OCI-LY7 (cell line): Measurements from ENCODE around the gene SLC32A1.

Experiments used
- EZH2phosphoT487 ChIP-seq: fragments of 200-600 bp; sonication (generic); IDR thresholded peaks from 2 replicates; pipeline ENCODE4 v1.6.1; 2018; ENCODE audit warnings: low read depth, borderline replicate concordance, mild to moderate bottlenecking, mixed run types, antibody characterized with exemption, low read length, moderate library complexity, mixed read lengths
- TF ChIP-seq, protein P1 (sequence below): fragments of 200-600 bp; sonication (generic); conservative IDR thresholded peaks from 2 replicates; pipeline ENCODE4 v1.5.1; 2014; ENCODE audit warnings: mild to moderate bottlenecking, antibody characterized with exemption, low read length, moderate library complexity, mixed read lengths

GRCh38 chr20:38692436-38693411 lies 31.6 kb upstream of the SLC32A1 start:
- TF ChIP-seq, protein P1, sequence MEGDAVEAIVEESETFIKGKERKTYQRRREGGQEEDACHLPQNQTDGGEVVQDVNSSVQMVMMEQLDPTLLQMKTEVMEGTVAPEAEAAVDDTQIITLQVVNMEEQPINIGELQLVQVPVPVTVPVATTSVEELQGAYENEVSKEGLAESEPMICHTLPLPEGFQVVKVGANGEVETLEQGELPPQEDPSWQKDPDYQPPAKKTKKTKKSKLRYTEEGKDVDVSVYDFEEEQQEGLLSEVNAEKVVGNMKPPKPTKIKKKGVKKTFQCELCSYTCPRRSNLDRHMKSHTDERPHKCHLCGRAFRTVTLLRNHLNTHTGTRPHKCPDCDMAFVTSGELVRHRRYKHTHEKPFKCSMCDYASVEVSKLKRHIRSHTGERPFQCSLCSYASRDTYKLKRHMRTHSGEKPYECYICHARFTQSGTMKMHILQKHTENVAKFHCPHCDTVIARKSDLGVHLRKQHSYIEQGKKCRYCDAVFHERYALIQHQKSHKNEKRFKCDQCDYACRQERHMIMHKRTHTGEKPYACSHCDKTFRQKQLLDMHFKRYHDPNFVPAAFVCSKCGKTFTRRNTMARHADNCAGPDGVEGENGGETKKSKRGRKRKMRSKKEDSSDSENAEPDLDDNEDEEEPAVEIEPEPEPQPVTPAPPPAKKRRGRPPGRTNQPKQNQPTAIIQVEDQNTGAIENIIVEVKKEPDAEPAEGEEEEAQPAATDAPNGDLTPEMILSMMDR = no peak
- TF ChIP-seq EZH2phosphoT487 = no peak
